Panc1 (cell line): ENCODE results near the gene ZFAND2B. TPM values are rescaled to one million over a fixed set of nuclear protein-coding genes. Genes with fewer than 3 reads are reported as not detected.

Source experiments
- ATAC-seq: fragments of 200-7000 bp; cut with Tn5 transposase; 2 replicates; pipeline ENCODE4 v1.9.1; 2020; ENCODE audit warnings: mild to moderate bottlenecking, moderate library complexity
- BruUV-seq: library from RNA; stranded (reverse); fragments of 400-500 nt; replicated peaks from 2 replicates; lab custom pipeline; 2021; lab: Mats Ljungman, UMichigan
- CTCF ChIA-PET: fragments of 300-600 bp; sonication (Branson Sonifier 250); formaldehyde crosslinking; loops from one replicate; lab custom pipeline; 2022; ENCODE audit warnings: antibody characterized with exemption; lab: Charles Lee
- POLR2A ChIA-PET: fragments of 300-600 bp; sonication (Branson Sonifier 250); formaldehyde crosslinking; loops from one replicate; lab custom pipeline; 2022; ENCODE audit warnings: antibody characterized with exemption; lab: Charles Lee
- DNase-seq: peaks from one replicate; pipeline ENCODE4 v3.0.0-alpha.2; 2010; ENCODE audit warnings: low read depth, low spot score
- H3K27ac ChIP-seq: 2 replicates; pipeline ENCODE4 v1.5.1; 2011; ENCODE audit warnings: mild to moderate bottlenecking, low read length, inconsistent platforms
- H3K27me3 ChIP-seq: fragments of 200-500 bp; sonication (Bioruptor generic); 2 replicates; pipeline ENCODE4 v1.6.0; 2014; ENCODE audit warnings: low read length, inconsistent platforms; ENCODE audit not compliant: control insufficient read depth, insufficient read depth
- H3K36me3 ChIP-seq: fragments of 200-500 bp; sonication (Bioruptor generic); 2 replicates; pipeline ENCODE4 v1.5.1; 2014; ENCODE audit warnings: inconsistent platforms, mild to moderate bottlenecking, low read length, moderate library complexity; ENCODE audit not compliant: control insufficient read depth, insufficient read depth
- H3K4me1 ChIP-seq: 2 replicates; pipeline ENCODE4 v1.5.1; 2011; ENCODE audit warnings: inconsistent platforms, mild to moderate bottlenecking, low read length, moderate library complexity; ENCODE audit not compliant: control insufficient read depth, insufficient read depth
- H3K4me3 ChIP-seq, 2 experiments: 2 replicates each; pipeline ENCODE4 v1.5.1; 2011 to 2012; ENCODE audit warnings: low read depth in 2 of 2, low read length in 2 of 2, mild to moderate bottlenecking in 2 of 2, inconsistent platforms in 1 of 2, moderate library complexity in 1 of 2
- H3K9me3 ChIP-seq: fragments of 200-500 bp; sonication (Bioruptor generic); 2 replicates; pipeline ENCODE4 v1.5.1; 2014; ENCODE audit warnings: low read depth, mild to moderate bottlenecking, inconsistent platforms, low read length, moderate library complexity; ENCODE audit not compliant: control insufficient read depth, insufficient read depth
- POLR2AphosphoS5 ChIP-seq: IDR thresholded peaks from 2 replicates; pipeline ENCODE4 v1.6.1; 2012; ENCODE audit warnings: mild to moderate bottlenecking, low read depth, low read length, moderate library complexity
- SIN3A ChIP-seq: IDR thresholded peaks from 2 replicates; pipeline ENCODE4 v1.6.1; 2012; ENCODE audit warnings: low read depth, mild to moderate bottlenecking, low read length, moderate library complexity, borderline replicate concordance; ENCODE audit not compliant: insufficient read depth
- TCF7L2 ChIP-seq: IDR thresholded peaks from 2 replicates; pipeline ENCODE4 v1.6.1; 2011; ENCODE audit warnings: mild to moderate bottlenecking, low read depth, low read length, inconsistent platforms
- in situ Hi-C: cut with HindIII; loops from 2 replicates; pipeline ENCODE4 v1.10.0; 2016; ENCODE audit warnings: low sequenced_read_pairs, low pct_unique_long_range_greater_than_20kb
- intact Hi-C: fragments of 100-400 bp; cut with micrococcal nuclease; formaldehyde crosslinking; loops from one replicate; pipeline ENCODE4 v1.10.0; 2022; ENCODE audit not compliant: unreplicated experiment
- total RNA-seq: library from RNA; stranded (reverse); gene quantifications from one replicate; pipeline ENCODE4 v1.2.1, GENCODE V29; 2021; ENCODE audit not compliant: unreplicated experiment
- TF ChIP-seq, protein P1 (sequence below), 2 experiments: IDR thresholded peaks; 2 replicates each; pipeline ENCODE4 v1.6.1; 2011 to 2012; ENCODE audit warnings: low read depth in 2 of 2, control low read depth in 1 of 2, low read length in 1 of 2, mild to moderate bottlenecking in 1 of 2, moderate library complexity in 1 of 2; ENCODE audit not compliant: insufficient read depth in 1 of 2
- TF ChIP-seq, protein P2 (sequence below): fragments of 450-650 bp; IDR thresholded peaks from 2 replicates; pipeline ENCODE4 v1.5.1; 2017; ENCODE audit warnings: mild to moderate bottlenecking

ZFAND2B gene
- total RNA-seq, 1 experiment from 2014 or later: 43.2 TPM

DNA sequence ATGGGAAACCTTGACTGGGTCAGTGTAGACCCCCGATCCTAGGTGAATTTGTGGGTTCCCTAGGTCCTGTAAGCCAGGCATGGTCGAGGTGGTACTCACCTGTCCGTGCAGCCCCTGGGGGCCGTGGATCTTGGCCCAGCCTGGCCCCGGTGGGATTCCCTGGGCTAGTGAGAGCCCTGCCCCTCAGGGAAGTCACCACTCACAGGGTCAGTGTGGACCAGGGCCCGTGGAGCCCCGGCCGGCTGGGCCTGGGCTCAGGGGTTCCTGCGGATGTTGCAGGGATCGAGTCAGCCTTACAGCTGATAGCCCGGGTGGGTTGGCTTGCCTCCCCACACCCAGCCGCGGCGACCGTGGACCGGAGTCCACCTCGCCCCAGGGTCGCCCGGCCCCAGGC lies 22.3 kb downstream of the ZFAND2B start:
- CTCF ChIA-PET: no interaction called here
- in situ Hi-C loops (no loop called here), intact Hi-C loops (no loop called here)
- Histone ChIP-seq H3K4me3 (peak overlapping the region; percentile 98 to 99), H3K36me3 (peaks cover 13% of the 10 kb centered on the region; the same call in 1 of the 2 replicates), H3K27me3 (no peaks in the 10 kb centered on the region), H3K27ac (peak overlapping the region; percentile 91), H3K9me3 (no peaks in the 10 kb centered on the region), H3K4me1 (peaks cover 8% of the 10 kb centered on the region)
- ATAC-seq: peak; percentile 43
- TF ChIP-seq TCF7L2: no peak
- no peak for TF ChIP-seq SIN3A
- TF ChIP-seq, protein P1, sequence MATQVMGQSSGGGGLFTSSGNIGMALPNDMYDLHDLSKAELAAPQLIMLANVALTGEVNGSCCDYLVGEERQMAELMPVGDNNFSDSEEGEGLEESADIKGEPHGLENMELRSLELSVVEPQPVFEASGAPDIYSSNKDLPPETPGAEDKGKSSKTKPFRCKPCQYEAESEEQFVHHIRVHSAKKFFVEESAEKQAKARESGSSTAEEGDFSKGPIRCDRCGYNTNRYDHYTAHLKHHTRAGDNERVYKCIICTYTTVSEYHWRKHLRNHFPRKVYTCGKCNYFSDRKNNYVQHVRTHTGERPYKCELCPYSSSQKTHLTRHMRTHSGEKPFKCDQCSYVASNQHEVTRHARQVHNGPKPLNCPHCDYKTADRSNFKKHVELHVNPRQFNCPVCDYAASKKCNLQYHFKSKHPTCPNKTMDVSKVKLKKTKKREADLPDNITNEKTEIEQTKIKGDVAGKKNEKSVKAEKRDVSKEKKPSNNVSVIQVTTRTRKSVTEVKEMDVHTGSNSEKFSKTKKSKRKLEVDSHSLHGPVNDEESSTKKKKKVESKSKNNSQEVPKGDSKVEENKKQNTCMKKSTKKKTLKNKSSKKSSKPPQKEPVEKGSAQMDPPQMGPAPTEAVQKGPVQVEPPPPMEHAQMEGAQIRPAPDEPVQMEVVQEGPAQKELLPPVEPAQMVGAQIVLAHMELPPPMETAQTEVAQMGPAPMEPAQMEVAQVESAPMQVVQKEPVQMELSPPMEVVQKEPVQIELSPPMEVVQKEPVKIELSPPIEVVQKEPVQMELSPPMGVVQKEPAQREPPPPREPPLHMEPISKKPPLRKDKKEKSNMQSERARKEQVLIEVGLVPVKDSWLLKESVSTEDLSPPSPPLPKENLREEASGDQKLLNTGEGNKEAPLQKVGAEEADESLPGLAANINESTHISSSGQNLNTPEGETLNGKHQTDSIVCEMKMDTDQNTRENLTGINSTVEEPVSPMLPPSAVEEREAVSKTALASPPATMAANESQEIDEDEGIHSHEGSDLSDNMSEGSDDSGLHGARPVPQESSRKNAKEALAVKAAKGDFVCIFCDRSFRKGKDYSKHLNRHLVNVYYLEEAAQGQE (IDR thresholded peaks at IDR 0.05; ENCODE audit: insufficient read depth in 1 of 2, low read depth in 2 of 2, low read length in 1 of 2): no peak
- TF ChIP-seq, protein P2, sequence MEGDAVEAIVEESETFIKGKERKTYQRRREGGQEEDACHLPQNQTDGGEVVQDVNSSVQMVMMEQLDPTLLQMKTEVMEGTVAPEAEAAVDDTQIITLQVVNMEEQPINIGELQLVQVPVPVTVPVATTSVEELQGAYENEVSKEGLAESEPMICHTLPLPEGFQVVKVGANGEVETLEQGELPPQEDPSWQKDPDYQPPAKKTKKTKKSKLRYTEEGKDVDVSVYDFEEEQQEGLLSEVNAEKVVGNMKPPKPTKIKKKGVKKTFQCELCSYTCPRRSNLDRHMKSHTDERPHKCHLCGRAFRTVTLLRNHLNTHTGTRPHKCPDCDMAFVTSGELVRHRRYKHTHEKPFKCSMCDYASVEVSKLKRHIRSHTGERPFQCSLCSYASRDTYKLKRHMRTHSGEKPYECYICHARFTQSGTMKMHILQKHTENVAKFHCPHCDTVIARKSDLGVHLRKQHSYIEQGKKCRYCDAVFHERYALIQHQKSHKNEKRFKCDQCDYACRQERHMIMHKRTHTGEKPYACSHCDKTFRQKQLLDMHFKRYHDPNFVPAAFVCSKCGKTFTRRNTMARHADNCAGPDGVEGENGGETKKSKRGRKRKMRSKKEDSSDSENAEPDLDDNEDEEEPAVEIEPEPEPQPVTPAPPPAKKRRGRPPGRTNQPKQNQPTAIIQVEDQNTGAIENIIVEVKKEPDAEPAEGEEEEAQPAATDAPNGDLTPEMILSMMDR: no peak
- no peak for TF ChIP-seq POLR2AphosphoS5
- no peak for DNase-seq
- no TSS peak for BruUV-seq
- POLR2A ChIA-PET: interaction anchor here (0.6 to 2.1 kb wide), 2 partner anchors 16 to 52 kb away, joined by 6 to 11 read pairs; partner anchors contain the start of genes CNPPD1, GLB1L and STK16

DNA sequence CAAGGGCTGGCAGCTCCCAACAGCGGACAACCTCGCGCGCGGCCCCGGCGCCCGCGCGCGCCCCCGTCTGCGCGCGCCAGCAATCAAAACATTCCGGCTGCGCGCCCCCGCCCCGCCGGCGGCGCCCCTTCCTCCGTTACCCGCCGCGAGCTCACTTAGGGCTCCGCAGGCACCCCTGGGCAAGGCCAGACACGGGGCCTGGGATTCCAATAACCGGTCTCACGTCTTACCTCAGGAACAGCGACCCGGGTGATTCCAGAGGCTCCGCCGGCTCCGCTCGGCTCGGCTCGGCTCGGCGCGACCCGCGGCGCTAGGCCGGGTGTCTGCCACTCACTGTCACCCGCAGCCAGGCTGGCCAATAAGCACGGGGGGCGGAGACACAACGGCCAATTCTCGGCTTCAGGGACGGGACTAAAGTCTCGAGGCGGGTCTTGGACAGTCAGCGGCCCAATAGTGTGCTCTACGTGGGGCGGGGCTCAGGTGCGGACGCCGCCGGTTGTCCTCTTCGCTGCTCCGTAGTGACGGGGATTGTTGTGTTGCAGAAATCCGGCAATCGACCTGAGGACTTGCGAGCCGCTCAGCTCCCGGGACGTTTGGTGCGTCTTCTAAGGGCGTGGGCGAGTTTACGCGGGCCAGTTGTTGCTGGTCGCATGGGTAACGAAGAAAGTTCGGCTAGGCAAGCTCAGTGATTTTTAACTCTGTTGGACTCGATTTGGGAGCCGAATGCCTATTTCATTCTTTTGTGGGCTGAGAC lies 22.9 kb downstream of the ZFAND2B start, which contains the start of the genes ANKZF1 and ATG9A:
Gene ANKZF1 (plus strand): TSS at position 502 of the 754 bp plus-strand sequence. CDS start 452 bp downstream, outside the sequence.
Gene ATG9A (minus strand): TSS at position 332 of the 754 bp plus-strand sequence. CDS start 1,612 bp downstream, outside the sequence.
- in situ Hi-C loops (no loop called here), intact Hi-C loops (no loop called here)
- TF ChIP-seq TCF7L2 (no peak), SIN3A (peak; percentile 80; the same call in 1 of the 2 replicates), POLR2AphosphoS5 (peak; percentile 82)
- TF ChIP-seq, protein P2: no peak
- TF ChIP-seq, protein P1 (IDR thresholded peaks at IDR 0.05; ENCODE audit: insufficient read depth in 1 of 2, low read depth in 2 of 2, low read length in 1 of 2): 0 out of 4 replicates have a peak, but pooled peaks of 1 of the 2 experiments have one; percentile 39

More for the DNA sequence above, 22.9 kb downstream of the ZFAND2B start, which contains the start of the genes ANKZF1 and ATG9A:
- ATAC-seq (peak; percentile 99), DNase-seq (peak; percentile 90)
- POLR2A ChIA-PET: interaction anchor here (0.6 to 2.1 kb wide), 2 partner anchors 16 to 53 kb away, joined by 6 to 11 read pairs; partner anchors contain the start of genes CNPPD1, GLB1L and STK16
- CTCF ChIA-PET: no interaction called here
- peaks cover 11% of the 10 kb centered on the region; the same call in 1 of the 2 replicates for H3K36me3 ChIP-seq
- peak within 1 kb of the TSS; percentile 98 to 99 for H3K4me3 ChIP-seq
- no peaks in the 10 kb centered on the region for H3K9me3 ChIP-seq
- peak within 1 kb of the TSS; percentile 91 for H3K27ac ChIP-seq
- no TSS peak for BruUV-seq
- peaks cover 8% of the 10 kb centered on the region for H3K4me1 ChIP-seq
- no peaks in the 10 kb centered on the region for H3K27me3 ChIP-seq
